B cell (primary cell): ENCODE results near the gene DCTN4. TPM values are rescaled to one million over a fixed set of nuclear protein-coding genes. Genes with fewer than 3 reads are reported as not detected.

ENCODE experiments used
- ATAC-seq: fragments of 200-7000 bp; cut with Tn5 transposase; one replicate; pipeline ENCODE4 v1.10.0; 2021; ENCODE audit warnings: low read depth, mild to moderate bottlenecking, moderate number of reproducible peaks, moderate library complexity
- CTCF ChIA-PET: fragments of 350-600 bp; sonication (Branson Sonifier 250); formaldehyde crosslinking; loops from one replicate; lab custom pipeline; 2021; ENCODE audit warnings: antibody characterized with exemption, inconsistent platforms; lab: Charles Lee
- POLR2A ChIA-PET: fragments of 350-600 bp; sonication (Branson Sonifier 250); formaldehyde crosslinking; loops from one replicate; lab custom pipeline; 2021; ENCODE audit warnings: antibody characterized with exemption; lab: Charles Lee
- DNase-seq: peaks from one replicate; pipeline ENCODE4 v3.0.0; 2013
- H2AFZ ChIP-seq: 2 replicates; pipeline ENCODE4 v1.6.1; 2012; ENCODE audit warnings: mild to moderate bottlenecking, low read depth, low read length; ENCODE audit not compliant: insufficient read depth, poor library complexity, severe bottlenecking
- H3K27ac ChIP-seq, 2 donors: 1 replicate in 1 of 2; 2 replicates in 1 of 2; pipeline ENCODE4 v1.5.1; 2012 to 2013; ENCODE audit warnings: low read length in 2 of 2, mild to moderate bottlenecking in 2 of 2, moderate library complexity in 1 of 2
- H3K27me3 ChIP-seq, 4 experiments: fragments of 200-600 bp in 1 of 4; sonication (generic) in 1 of 4; replicated peaks in 1 of 4; 1 replicate in 2 of 4; 2 replicates in 2 of 4; pipeline versions ENCODE4 v1.6.1 to v1.7.0; 2013 to 2016; ENCODE audit warnings: low read length in 3 of 4, mild to moderate bottlenecking in 2 of 4, mixed read lengths in 1 of 4, moderate library complexity in 1 of 4; ENCODE audit not compliant: insufficient read depth in 4 of 4, control insufficient read depth in 3 of 4; ENCODE audit errors: control extremely low read depth in 1 of 4
- H3K36me3 ChIP-seq, 2 experiments: replicated peaks in 1 of 2; 1 replicate in 1 of 2; 2 replicates in 1 of 2; pipeline versions ENCODE4 v1.6.1 to v1.7.1; 2013; ENCODE audit warnings: low read length in 1 of 2; ENCODE audit not compliant: insufficient read depth in 2 of 2, control insufficient read depth in 1 of 2; ENCODE audit errors: control extremely low read depth in 1 of 2, extremely low read depth in 1 of 2
- H3K4me1 ChIP-seq, 2 donors: fragments of 200-600 bp in 1 of 2; sonication (generic) in 1 of 2; 1 replicate in 1 of 2; 2 replicates in 1 of 2; pipeline versions ENCODE4 v1.5.1 to v1.6.1; 2013 to 2017; ENCODE audit warnings: low read length in 2 of 2; ENCODE audit not compliant: control insufficient read depth in 2 of 2, insufficient read depth in 2 of 2
- H3K4me2 ChIP-seq: replicated peaks from 2 replicates; pipeline ENCODE3; 2012; ENCODE audit warnings: mild to moderate bottlenecking, low read depth, low read length; ENCODE audit not compliant: poor library complexity, severe bottlenecking
- H3K4me3 ChIP-seq, 5 experiments: fragments of 200-600 bp in 1 of 5; sonication (generic) in 1 of 5; 1 replicate in 3 of 5; 2 replicates in 2 of 5; pipeline versions ENCODE4 v1.5.1 to v1.7.0; 2011 to 2016; ENCODE audit warnings: low read length in 4 of 5, mild to moderate bottlenecking in 4 of 5, low read depth in 2 of 5, control low read depth in 1 of 5, moderate library complexity in 1 of 5; ENCODE audit not compliant: insufficient read depth in 1 of 5; ENCODE audit errors: control extremely low read depth in 1 of 5, extremely low read depth in 1 of 5
- H3K79me2 ChIP-seq: fragments of 200-600 bp; sonication (generic); one replicate; pipeline ENCODE4 v1.6.0; 2016; ENCODE audit warnings: low read length; ENCODE audit not compliant: control insufficient read depth, insufficient read depth
- H3K9ac ChIP-seq: fragments of 200-600 bp; sonication (generic); 2 replicates; pipeline ENCODE4 v1.6.1; 2017; ENCODE audit warnings: mild to moderate bottlenecking, low read length, moderate library complexity
- H3K9me3 ChIP-seq, 3 donors: one replicate each; pipeline versions ENCODE4 v1.6.1 to v1.7.1; 2013; ENCODE audit warnings: low read length in 2 of 3; ENCODE audit not compliant: control insufficient read depth in 2 of 3, insufficient read depth in 1 of 3; ENCODE audit errors: control extremely low read depth in 1 of 3
- H4K20me1 ChIP-seq: 2 replicates; pipeline ENCODE4 v1.6.0; 2012; ENCODE audit warnings: mild to moderate bottlenecking, low read length; ENCODE audit not compliant: insufficient read depth, control insufficient read depth, poor library complexity, severe bottlenecking
- H3K27ac Mint-ChIP-seq: one replicate; pipeline ENCODE4 v1.8.0; 2021; ENCODE audit warnings: mixed read lengths
- H3K27me3 Mint-ChIP-seq: one replicate; pipeline ENCODE4 v1.8.0; 2021; ENCODE audit warnings: mixed read lengths
- H3K4me1 Mint-ChIP-seq: one replicate; pipeline ENCODE4 v1.8.0; 2021; ENCODE audit warnings: mixed read lengths
- H3K4me3 Mint-ChIP-seq: one replicate; pipeline ENCODE4 v1.8.0; 2021; ENCODE audit warnings: mixed read lengths
- H3K9me3 Mint-ChIP-seq: one replicate; pipeline ENCODE4 v1.8.0; 2022; ENCODE audit warnings: mixed read lengths; ENCODE audit not compliant: insufficient read depth
- CTCF ChIP-seq: fragments of 200-600 bp; IDR thresholded peaks from one replicate; pipeline ENCODE4 v1.8.0; 2022; ENCODE audit warnings: antibody characterized with exemption, mild to moderate bottlenecking
- EZH2 ChIP-seq: IDR thresholded peaks from 2 replicates; pipeline ENCODE4 v1.6.1; 2012; ENCODE audit warnings: borderline replicate concordance, low read depth, mild to moderate bottlenecking, moderate library complexity, low read length; ENCODE audit not compliant: insufficient read depth, poor library complexity, severe bottlenecking
- WGBS: methylation state at CpG from one replicate; pipeline ENCODE4 v1.1.5; 2013; ENCODE audit warnings: missing lambda C conversion rate; ENCODE audit not compliant: insufficient coverage; 5-methylcytosine and 5-hydroxymethylcytosine counted together
- intact Hi-C: fragments of 100-400 bp; cut with micrococcal nuclease; formaldehyde crosslinking; loops from one replicate; pipeline ENCODE4 v1.10.0; 2022
- polyA plus RNA-seq: library from polyadenylated mRNA; depleted of rRNA; stranded (reverse); fragments of >200 nt; gene quantifications from 2 replicates; pipeline ENCODE4 v1.2.3, GENCODE V29; 2012
- total RNA-seq, 2 donors: library from RNA; stranded (reverse); fragments of 120-200 nt in 1 of 2; gene quantifications; 1 replicate in 1 of 2; 2 replicates in 1 of 2; pipeline versions ENCODE4 v1.2.3 to v1.2.4, GENCODE V29; 2013 to 2022

Gene DCTN4
- total and polyA plus RNA-seq, 2 donors (not counting 1 experiment from before 2014, with no cell fraction given): 11.2 to 54.4 TPM

GRCh38 chr5:150710165-150710564 lies 48.7 kb downstream of the DCTN4 start:
- no peak overlapping the region for H3K4me2 ChIP-seq
- H3K27me3 ChIP-seq: no peaks in the 10 kb centered on the region
- no peaks in the 10 kb centered on the region for H4K20me1 ChIP-seq
- H3K27ac ChIP-seq: no peak overlapping the region
- CTCF ChIA-PET: interaction anchor here (1.0 kb wide), 2 partner anchors 149 to 253 kb away, joined by 3 to 5 read pairs; no protein-coding TSS in a partner anchor
- no peak overlapping the region for H3K4me3 Mint-ChIP-seq
- no peaks in the 10 kb centered on the region for H3K4me1 ChIP-seq
- ATAC-seq: no peak
- TF ChIP-seq EZH2 (no peak), CTCF (peak; percentile 15)
- no peaks in the 10 kb centered on the region for H3K79me2 ChIP-seq
- H3K36me3 ChIP-seq: peaks cover 6 to 54% of the 10 kb centered on the region in 2 experiments
- intact Hi-C loops: loop anchor here (1.0 kb wide), 1 partner anchor 149 kb away; no protein-coding TSS in a partner anchor
- no peaks in the 10 kb centered on the region for H3K4me1 Mint-ChIP-seq
- no peaks in the 10 kb centered on the region for H3K27me3 Mint-ChIP-seq
- H2AFZ ChIP-seq: no peak overlapping the region
- H3K9me3 Mint-ChIP-seq: no peaks in the 10 kb centered on the region
- H3K9ac ChIP-seq: no peak overlapping the region
- no CpG with 5 or more reads among the region's 2 CpGs for whole genome bisulfite sequencing
- no peak overlapping the region for H3K27ac Mint-ChIP-seq
- no peaks in the 10 kb centered on the region for H3K9me3 ChIP-seq
- POLR2A ChIA-PET: no interaction called here
- no peak overlapping the region for H3K4me3 ChIP-seq
- DNase-seq: peak; percentile 31

- intact Hi-C loops: no loop called here
- TF ChIP-seq CTCF (no peak), EZH2 (no peak)
- no peaks in the 10 kb centered on the region for H3K4me1 ChIP-seq
- H4K20me1 ChIP-seq: no peaks in the 10 kb centered on the region
- Mint-ChIP-seq H3K27ac (no peak overlapping the region), H3K4me1 (no peaks in the 10 kb centered on the region), H3K9me3 (no peaks in the 10 kb centered on the region), H3K4me3 (no peak overlapping the region), H3K27me3 (no peaks in the 10 kb centered on the region)
- ChIA-PET POLR2A (no interaction called here), CTCF (interaction anchor here (1.5 kb wide), 1 partner anchor 10 kb away, joined by 3 read pairs; no protein-coding TSS in a partner anchor)
- H3K27ac ChIP-seq: no peak overlapping the region
- H3K27me3 ChIP-seq: no peaks in the 10 kb centered on the region
- peaks cover 5 to 34% of the 10 kb centered on the region in 2 experiments for H3K36me3 ChIP-seq
- no peak overlapping the region for H2AFZ ChIP-seq
- no peak overlapping the region for H3K4me2 ChIP-seq
- ATAC-seq (no peak), DNase-seq (no peak)
- H3K9me3 ChIP-seq: no peaks in the 10 kb centered on the region
- H3K4me3 ChIP-seq: no peak overlapping the region
- 100% methylated on average over 1 of the region's 4 CpGs for WGBS
- no peak overlapping the region for H3K9ac ChIP-seq
- H3K79me2 ChIP-seq: peaks cover 4% of the 10 kb centered on the region
These were observed 51.9 kb downstream of the DCTN4 start for GRCh38 chr5:150706776-150707390.
